ENCODE measurements around the gene ADCY10. TPM values are rescaled to one million over a fixed set of nuclear protein-coding genes. Genes with fewer than 3 reads are reported as not detected.

Gene ADCY10, protein sequence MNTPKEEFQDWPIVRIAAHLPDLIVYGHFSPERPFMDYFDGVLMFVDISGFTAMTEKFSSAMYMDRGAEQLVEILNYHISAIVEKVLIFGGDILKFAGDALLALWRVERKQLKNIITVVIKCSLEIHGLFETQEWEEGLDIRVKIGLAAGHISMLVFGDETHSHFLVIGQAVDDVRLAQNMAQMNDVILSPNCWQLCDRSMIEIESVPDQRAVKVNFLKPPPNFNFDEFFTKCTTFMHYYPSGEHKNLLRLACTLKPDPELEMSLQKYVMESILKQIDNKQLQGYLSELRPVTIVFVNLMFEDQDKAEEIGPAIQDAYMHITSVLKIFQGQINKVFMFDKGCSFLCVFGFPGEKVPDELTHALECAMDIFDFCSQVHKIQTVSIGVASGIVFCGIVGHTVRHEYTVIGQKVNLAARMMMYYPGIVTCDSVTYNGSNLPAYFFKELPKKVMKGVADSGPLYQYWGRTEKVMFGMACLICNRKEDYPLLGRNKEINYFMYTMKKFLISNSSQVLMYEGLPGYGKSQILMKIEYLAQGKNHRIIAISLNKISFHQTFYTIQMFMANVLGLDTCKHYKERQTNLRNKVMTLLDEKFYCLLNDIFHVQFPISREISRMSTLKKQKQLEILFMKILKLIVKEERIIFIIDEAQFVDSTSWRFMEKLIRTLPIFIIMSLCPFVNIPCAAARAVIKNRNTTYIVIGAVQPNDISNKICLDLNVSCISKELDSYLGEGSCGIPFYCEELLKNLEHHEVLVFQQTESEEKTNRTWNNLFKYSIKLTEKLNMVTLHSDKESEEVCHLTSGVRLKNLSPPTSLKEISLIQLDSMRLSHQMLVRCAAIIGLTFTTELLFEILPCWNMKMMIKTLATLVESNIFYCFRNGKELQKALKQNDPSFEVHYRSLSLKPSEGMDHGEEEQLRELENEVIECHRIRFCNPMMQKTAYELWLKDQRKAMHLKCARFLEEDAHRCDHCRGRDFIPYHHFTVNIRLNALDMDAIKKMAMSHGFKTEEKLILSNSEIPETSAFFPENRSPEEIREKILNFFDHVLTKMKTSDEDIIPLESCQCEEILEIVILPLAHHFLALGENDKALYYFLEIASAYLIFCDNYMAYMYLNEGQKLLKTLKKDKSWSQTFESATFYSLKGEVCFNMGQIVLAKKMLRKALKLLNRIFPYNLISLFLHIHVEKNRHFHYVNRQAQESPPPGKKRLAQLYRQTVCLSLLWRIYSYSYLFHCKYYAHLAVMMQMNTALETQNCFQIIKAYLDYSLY (N-terminal part only)
- not detected for total RNA-seq

DNA sequence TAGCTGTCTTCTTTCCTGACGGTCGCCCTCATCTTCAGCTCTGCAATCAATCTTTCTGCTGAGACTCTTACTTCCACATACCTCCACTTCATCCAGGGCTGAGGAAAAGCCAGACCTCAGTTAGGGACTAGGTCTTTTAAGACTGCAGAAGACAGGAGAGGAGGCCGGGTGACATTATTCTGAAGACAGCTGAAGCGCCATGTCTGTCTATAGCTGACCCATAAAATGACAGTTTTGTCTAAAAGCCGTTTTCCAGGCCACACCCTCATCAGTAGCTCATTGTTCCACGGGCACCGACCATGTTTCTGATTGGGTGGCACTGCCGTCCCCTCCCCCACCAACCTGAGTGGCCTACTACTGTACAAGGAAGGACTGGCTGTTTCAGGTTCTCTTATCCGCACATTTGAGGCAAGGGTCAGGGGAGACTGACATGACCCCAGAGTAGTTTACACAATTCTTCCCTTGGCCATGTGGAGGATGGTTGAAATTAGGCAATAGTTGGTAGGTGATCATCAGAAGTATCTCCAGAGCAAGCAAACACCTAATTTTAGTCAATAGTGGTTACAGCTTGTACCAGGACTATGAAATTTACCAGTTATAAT lies at the start of gene ADCY10:
TSS of gene ADCY10 (minus strand) at position 240 of the 602 bp plus-strand sequence. CDS start 8,994 bp downstream, outside the sequence.
- Histone ChIP-seq H3K9me3 (ENCODE audit: low read depth, low read length) (peaks cover 9% of the 10 kb centered on the region), H3K27me3 (ENCODE audit: insufficient read depth, low read length) (no peaks in the 10 kb centered on the region), H3K4me1 (ENCODE audit: insufficient read depth, low read length) (peaks cover 7% of the 10 kb centered on the region), H3K4me3 (ENCODE audit: low read length) (no peak within 1 kb of the TSS)

DNA sequence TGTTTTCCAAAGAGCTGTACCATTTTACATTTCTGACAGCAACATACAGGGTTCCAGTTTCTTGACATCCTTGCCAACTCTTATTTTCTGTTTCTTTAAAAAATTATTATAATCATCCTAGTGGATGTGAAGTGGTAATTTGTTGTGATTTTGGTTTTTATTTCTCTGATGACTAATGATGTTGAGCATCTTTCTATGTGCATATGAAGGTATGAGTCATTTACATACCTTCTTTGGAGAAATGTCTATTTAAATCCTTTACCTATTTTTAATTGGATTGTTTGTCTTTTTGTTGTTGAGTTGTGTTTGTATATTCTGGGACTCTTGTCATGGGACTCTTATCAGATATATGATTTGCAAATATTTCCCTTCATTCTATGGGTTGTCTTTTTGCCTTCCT lies 43.8 kb upstream of the ADCY10 start:
- no peaks in the 10 kb centered on the region for H3K4me1 ChIP-seq (ENCODE audit: insufficient read depth, low read length)
- no peak overlapping the region for H3K4me3 ChIP-seq (ENCODE audit: low read length)
- no peaks in the 10 kb centered on the region for H3K27me3 ChIP-seq (ENCODE audit: insufficient read depth, low read length)
- H3K9me3 ChIP-seq (ENCODE audit: low read depth, low read length): no peaks in the 10 kb centered on the region

DNA sequence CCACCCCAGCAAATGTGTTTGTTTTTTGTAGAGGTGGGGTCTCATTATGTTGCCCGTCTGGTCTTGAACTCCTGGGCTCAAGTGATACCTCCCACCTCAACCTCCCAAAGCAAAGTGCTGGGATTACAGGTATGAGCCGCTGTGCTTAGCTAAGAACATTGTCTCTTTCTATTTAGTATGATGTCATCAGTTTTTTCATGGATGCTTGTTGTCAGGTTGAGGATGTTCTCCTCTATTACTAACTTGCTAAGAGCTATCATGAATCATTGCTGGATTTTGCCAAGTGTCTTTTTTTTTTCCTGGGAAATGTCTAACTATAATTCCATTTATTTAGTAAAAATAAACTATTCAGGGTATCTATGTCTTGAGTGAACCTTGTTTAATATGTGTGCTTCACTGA lies 42.0 kb upstream of the ADCY10 start:
- Histone ChIP-seq H3K4me3 (ENCODE audit: low read length) (no peak overlapping the region), H3K4me1 (ENCODE audit: insufficient read depth, low read length) (no peaks in the 10 kb centered on the region), H3K27me3 (ENCODE audit: insufficient read depth, low read length) (no peaks in the 10 kb centered on the region), H3K9me3 (ENCODE audit: low read depth, low read length) (no peaks in the 10 kb centered on the region)

DNA sequence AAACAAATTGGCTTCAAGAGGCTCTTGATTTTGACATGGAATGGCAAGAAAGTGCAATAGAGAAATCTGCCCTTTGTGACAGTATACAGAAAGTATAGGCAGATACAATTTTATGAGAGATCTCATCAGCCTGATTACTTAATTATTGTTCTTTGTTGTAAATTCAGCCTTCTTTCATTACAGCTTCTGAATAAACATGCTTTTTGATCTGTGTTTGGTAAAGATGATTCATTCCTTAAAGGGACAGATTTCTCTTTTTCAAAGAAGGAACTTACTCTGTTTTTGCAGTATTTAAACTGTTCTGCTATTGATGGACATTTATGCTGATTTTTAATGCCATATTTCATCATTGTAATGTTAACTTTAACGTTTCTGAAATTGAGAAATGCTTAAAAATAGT lies 36.6 kb upstream of the ADCY10 start:
- Histone ChIP-seq H3K4me3 (ENCODE audit: low read length) (no peak overlapping the region), H3K4me1 (ENCODE audit: insufficient read depth, low read length) (no peaks in the 10 kb centered on the region), H3K27me3 (ENCODE audit: insufficient read depth, low read length) (no peaks in the 10 kb centered on the region), H3K9me3 (ENCODE audit: low read depth, low read length) (no peaks in the 10 kb centered on the region)

DNA sequence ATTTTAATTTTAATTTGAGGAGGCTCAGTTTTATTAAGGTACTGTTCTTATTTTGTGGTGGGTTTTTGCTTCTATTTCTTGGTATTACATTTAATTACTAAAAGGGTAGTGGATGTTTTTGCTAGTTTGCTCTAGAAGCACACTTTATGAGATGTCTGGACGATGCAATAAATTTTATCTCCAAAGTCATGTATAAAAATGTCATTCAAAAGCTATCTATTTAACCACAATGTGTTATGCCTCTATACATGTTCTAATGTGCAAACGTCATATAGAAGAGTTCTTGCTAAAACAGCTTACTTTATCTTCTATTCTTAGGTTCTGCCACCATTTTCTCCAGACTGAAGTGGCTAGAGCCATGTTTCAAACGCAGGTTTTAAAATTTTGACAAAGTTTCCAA lies 35.9 kb upstream of the ADCY10 start:
- no peaks in the 10 kb centered on the region for H3K9me3 ChIP-seq (ENCODE audit: low read depth, low read length)
- no peaks in the 10 kb centered on the region for H3K27me3 ChIP-seq (ENCODE audit: insufficient read depth, low read length)
- no peak overlapping the region for H3K4me3 ChIP-seq (ENCODE audit: low read length)
- H3K4me1 ChIP-seq (ENCODE audit: insufficient read depth, low read length): no peaks in the 10 kb centered on the region

DNA sequence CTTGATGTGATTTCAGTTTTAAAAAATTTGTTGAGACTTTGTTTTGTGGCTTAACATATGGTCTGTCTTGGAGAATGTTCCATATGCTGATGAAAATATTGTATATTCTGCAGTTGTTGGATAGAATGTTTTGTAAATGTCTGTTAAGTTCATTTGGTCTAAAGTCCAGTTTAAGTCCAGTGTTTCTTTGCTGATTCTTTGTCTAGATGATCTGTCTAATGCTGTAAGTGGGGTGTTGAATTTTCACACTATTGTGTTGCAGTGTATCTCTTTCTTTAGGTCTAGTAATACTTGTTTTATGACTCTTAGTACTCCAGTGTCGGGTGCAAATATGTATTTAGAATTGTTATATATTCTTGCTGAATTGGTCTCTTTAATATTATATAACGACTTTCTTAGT lies 33.8 kb upstream of the ADCY10 start:
- no peaks in the 10 kb centered on the region for H3K27me3 ChIP-seq (ENCODE audit: insufficient read depth, low read length)
- no peaks in the 10 kb centered on the region for H3K9me3 ChIP-seq (ENCODE audit: low read depth, low read length)
- no peaks in the 10 kb centered on the region for H3K4me1 ChIP-seq (ENCODE audit: insufficient read depth, low read length)
- no peak overlapping the region for H3K4me3 ChIP-seq (ENCODE audit: low read length)

DNA sequence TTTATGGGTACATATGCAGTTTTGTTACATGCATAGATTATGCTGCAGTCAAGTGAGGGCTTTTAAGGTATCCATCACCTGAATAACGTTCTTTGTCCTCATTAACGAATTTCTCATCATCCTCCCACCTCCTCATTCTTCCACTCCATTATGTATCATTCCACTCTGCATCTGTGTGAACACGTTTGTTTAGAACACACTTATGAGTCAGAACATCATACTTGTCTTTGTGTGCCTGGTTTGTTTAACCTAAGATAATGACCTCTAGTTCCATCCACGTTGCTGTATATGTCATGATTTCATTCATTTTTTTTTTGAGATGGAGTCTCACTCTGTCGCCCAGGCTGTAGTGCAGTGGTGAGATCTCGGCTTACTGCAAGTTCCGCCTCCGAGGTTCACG lies 29.6 kb upstream of the ADCY10 start:
- Histone ChIP-seq H3K4me3 (ENCODE audit: low read length) (no peak overlapping the region), H3K4me1 (ENCODE audit: insufficient read depth, low read length) (no peaks in the 10 kb centered on the region), H3K27me3 (ENCODE audit: insufficient read depth, low read length) (no peaks in the 10 kb centered on the region), H3K9me3 (ENCODE audit: low read depth, low read length) (no peaks in the 10 kb centered on the region)

DNA sequence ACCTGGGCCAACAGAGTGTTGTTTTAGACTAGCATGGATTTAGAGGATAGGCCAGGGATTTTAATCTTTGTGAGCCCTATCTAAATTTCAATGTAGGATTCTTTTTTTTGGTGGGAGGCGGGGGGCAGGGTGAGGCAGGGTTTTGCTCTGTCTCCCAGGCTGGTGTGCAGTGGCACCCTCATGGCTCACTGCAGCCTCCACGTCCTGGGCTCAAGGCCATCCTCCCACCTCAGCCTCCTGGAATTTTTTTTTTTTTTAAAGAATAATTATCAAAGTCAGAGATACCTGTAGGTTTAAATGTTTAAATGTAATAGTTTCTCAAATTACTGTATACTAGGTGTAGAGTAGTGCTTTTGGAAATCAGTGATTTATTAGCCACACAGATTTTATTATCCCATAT lies 26.3 kb upstream of the ADCY10 start:
- H3K27me3 ChIP-seq (ENCODE audit: insufficient read depth, low read length): no peaks in the 10 kb centered on the region
- H3K4me3 ChIP-seq (ENCODE audit: low read length): no peak overlapping the region
- peaks cover 6% of the 10 kb centered on the region for H3K4me1 ChIP-seq (ENCODE audit: insufficient read depth, low read length)
- H3K9me3 ChIP-seq (ENCODE audit: low read depth, low read length): no peaks in the 10 kb centered on the region

DNA sequence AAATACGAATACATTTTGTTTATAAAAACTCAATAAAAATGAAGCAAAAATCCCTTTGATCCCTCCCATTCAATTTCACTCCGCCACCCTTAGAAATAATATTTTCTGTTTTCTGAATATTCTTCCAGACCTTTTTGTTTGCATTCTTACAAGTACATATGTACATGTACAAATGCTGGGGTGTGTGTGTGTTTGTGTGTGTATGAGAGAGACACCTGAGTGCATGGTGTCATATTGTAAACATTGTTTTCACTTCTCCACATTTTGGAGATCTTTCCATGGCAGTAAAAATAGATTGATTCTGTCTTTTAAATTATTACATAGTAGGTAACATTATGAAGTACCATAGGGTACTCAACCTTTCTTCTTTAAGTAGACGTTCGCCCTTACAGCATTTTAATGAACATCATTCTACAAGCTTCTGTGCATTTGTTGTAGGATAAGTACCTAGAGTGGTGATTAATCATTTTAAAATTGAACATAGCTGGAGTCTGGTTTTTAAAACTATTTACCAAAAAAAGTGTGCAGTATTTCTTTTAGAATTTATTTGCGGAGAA lies 24.2 kb upstream of the ADCY10 start:
- Histone ChIP-seq H3K27me3 (ENCODE audit: insufficient read depth, low read length) (no peaks in the 10 kb centered on the region), H3K4me1 (ENCODE audit: insufficient read depth, low read length) (peaks cover 21% of the 10 kb centered on the region), H3K9me3 (ENCODE audit: low read depth, low read length) (no peaks in the 10 kb centered on the region), H3K4me3 (ENCODE audit: low read length) (no peak overlapping the region)

DNA sequence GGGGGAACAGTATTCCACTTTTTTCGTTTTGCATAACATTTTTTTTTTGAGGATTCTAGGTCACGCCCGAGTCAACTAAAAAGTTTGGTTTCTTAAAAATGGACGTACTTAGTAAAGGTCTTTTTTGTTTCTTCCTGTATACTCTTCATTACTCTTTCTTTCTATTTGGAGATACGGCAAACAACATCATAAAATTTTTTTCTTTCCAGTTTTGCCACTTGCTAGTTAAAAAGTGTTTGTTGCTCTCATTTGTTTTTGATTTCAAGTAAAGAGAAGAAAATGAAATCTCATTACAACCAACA lies 23.7 kb upstream of the ADCY10 start:
- H3K27me3 ChIP-seq (ENCODE audit: insufficient read depth, low read length): no peaks in the 10 kb centered on the region
- H3K4me3 ChIP-seq (ENCODE audit: low read length): peak overlapping the region; percentile 81
- no peaks in the 10 kb centered on the region for H3K9me3 ChIP-seq (ENCODE audit: low read depth, low read length)
- H3K4me1 ChIP-seq (ENCODE audit: insufficient read depth, low read length): peaks cover 21% of the 10 kb centered on the region

DNA sequence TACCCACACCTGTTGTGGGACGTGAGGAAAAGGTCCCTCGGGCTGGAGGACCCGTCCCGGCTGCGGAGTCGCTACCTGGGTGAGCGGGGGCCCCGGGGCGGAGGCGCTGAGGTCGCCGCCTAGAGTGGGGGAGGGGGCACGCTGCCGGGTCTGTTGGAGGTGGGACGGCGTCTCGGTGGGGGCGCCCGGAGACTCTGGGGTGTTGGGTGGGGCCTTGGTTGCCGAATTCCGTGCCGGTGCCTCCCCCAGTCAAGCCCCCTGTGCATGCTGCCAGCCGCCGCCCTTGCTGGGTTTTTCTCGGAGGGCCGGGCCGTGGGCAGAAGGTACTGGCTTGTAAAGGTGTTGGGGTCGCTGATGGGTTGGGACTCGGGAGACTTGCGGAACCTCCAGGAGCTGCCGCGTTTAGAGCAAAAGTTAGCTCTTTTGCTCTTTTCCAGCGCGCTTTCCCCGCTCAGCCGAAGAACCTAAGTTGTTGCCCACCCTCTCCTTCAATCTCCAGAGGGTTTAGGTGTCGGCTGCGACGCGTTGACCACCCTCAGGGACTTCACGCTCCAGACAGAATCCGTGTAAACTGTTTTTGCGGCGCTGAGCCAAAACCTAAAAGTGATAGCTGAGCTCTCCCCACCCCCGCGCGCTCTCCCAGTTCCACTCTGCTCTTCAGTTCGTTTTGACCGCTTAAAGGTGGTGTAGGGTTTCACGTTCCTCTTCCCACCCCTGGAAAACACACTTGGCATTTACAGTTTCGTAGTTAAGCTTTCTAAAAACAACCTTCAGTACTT lies 23.2 kb upstream of the ADCY10 start, which contains the start of gene MPC2:
TSS of gene MPC2 (minus strand) at position 143 of the 779 bp plus-strand sequence. CDS start 1,231 bp downstream, outside the sequence.
- H3K9me3 ChIP-seq (ENCODE audit: low read depth, low read length): no peaks in the 10 kb centered on the region
- peak within 1 kb of the TSS; percentile 81 for H3K4me3 ChIP-seq (ENCODE audit: low read length)
- H3K27me3 ChIP-seq (ENCODE audit: insufficient read depth, low read length): no peaks in the 10 kb centered on the region
- peaks cover 21% of the 10 kb centered on the region for H3K4me1 ChIP-seq (ENCODE audit: insufficient read depth, low read length)

DNA sequence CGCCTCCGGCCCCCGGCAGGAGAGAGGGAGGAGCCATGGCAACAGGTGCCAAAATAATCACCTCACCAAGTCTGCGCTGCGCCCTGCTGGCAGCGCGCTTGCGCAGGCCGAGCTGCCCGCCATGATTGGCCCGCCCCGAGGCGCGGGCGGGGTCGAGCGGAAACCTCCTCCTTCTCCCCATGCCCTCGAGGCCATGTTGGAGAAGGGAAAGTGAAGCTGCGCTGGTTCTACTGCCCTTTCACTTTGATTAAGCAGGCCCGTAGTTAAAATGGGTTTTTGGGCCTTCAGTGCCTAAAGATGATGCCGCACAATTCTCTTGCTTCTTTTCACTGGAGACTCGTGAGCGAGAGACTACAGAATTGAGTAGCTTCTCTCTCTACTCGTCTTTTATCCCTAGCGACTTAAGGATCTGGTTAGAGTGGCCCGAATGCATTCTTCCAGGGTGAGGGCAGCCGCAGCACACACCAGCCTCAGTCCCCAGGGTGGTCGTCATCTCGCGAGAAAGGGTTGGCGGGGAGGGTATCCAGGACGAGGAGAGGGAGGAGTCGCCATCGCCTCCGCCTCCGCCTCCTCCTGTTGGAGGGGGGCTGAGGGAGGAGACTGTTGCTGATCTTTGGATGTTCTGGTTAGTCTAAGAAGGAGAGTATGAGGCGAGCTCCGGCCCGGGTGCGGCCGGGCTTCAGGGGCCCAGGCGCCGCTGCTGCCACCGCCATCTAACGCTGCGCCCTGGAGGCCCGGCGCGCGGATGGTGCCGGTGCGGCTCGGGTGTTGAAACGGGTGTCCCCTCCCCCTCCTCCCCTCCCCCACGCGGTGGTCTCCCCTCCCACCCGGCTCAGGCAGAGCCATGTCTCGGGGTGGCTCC lies 22.4 kb upstream of the ADCY10 start, which contains the start of gene DCAF6:
TSS of gene DCAF6 (plus strand) at position 616 of the 862 bp plus-strand sequence. CDS start at position 845, 229 bp downstream.
- Histone ChIP-seq H3K4me1 (ENCODE audit: insufficient read depth, low read length) (peaks cover 21% of the 10 kb centered on the region), H3K27me3 (ENCODE audit: insufficient read depth, low read length) (no peaks in the 10 kb centered on the region), H3K4me3 (ENCODE audit: low read length) (peak within 1 kb of the TSS; percentile 81)

More for the DNA sequence above, 22.4 kb upstream of the ADCY10 start, which contains the start of gene DCAF6:
- no peaks in the 10 kb centered on the region for H3K9me3 ChIP-seq (ENCODE audit: low read depth, low read length)

Measured in mononuclear cell (primary cell).